ENCODE measurements around the gene KRT75.

- no peak for TF ChIP-seq POLR2AphosphoS2 (conservative IDR thresholded peaks at IDR 0.05; ENCODE audit: low read length)
- no peak for TF ChIP-seq CTCF (IDR thresholded peaks at IDR 0.05)
- TF ChIP-seq ZFP36 (IDR thresholded peaks at IDR 0.05; ENCODE audit: borderline replicate concordance, partially characterized antibody): no peak
- no peak for TF ChIP-seq ELK1 (IDR thresholded peaks at IDR 0.05; ENCODE audit: low read depth, low read length)
- TF ChIP-seq POLR2A (IDR thresholded peaks at IDR 0.05; ENCODE audit: low read length): no peak
- TF ChIP-seq EP300 (IDR thresholded peaks at IDR 0.05): no peak
- TF ChIP-seq, protein P1, sequence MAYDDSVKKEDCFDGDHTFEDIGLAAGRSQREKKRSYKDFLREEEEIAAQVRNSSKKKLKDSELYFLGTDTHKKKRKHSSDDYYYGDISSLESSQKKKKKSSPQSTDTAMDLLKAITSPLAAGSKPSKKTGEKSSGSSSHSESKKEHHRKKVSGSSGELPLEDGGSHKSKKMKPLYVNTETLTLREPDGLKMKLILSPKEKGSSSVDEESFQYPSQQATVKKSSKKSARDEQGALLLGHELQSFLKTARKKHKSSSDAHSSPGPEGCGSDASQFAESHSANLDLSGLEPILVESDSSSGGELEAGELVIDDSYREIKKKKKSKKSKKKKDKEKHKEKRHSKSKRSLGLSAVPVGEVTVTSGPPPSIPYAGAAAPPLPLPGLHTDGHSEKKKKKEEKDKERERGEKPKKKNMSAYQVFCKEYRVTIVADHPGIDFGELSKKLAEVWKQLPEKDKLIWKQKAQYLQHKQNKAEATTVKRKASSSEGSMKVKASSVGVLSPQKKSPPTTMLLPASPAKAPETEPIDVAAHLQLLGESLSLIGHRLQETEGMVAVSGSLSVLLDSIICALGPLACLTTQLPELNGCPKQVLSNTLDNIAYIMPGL (CRISPR knock-in tag; IDR thresholded peaks at IDR 0.05; ENCODE audit: borderline replicate concordance): no peak
- no peak for TF ChIP-seq MYC (IDR thresholded peaks at IDR 0.05; ENCODE audit: borderline replicate concordance, low read length)
- no peak for TF ChIP-seq HDAC2 (IDR thresholded peaks at IDR 0.05)
- TF ChIP-seq ESRRA (IDR thresholded peaks at IDR 0.05; ENCODE audit: borderline replicate concordance, low read length): no peak
- no peak for TF ChIP-seq CEBPB (IDR thresholded peaks at IDR 0.05)
- TF ChIP-seq RFX5 (IDR thresholded peaks at IDR 0.05): no peak
- TF ChIP-seq RAD21 (conservative IDR thresholded peaks at IDR 0.05 in 1 of 2, IDR thresholded peaks at IDR 0.05 in 1 of 2): no peak
- TF ChIP-seq ZC3H11A (IDR thresholded peaks at IDR 0.05): no peak
These were observed 16.4 kb downstream of the KRT75 start for GRCh38 chr12:52417740-52418139.
